GM19023 (cell line): Measurements from ENCODE around the gene UBE2Z.
"Not testable (repeated sequence)": the region's sequence is repeated elsewhere in the genome, so short reads cannot be mapped to it uniquely, and the experiment has no call there.

Experiments used
- ATAC-seq: cut with Tn5 transposase; IDR thresholded peaks from one replicate; pipeline ENCODE4 v1.9.1; 2021; ENCODE audit warnings: mild to moderate bottlenecking, moderate library complexity; ENCODE audit not compliant: unreplicated experiment

The UBE2Z gene

GRCh38 chr17:48903401-48903800 is 4.8 kb upstream of the UBE2Z start:
- ATAC-seq = no peak

DNA sequence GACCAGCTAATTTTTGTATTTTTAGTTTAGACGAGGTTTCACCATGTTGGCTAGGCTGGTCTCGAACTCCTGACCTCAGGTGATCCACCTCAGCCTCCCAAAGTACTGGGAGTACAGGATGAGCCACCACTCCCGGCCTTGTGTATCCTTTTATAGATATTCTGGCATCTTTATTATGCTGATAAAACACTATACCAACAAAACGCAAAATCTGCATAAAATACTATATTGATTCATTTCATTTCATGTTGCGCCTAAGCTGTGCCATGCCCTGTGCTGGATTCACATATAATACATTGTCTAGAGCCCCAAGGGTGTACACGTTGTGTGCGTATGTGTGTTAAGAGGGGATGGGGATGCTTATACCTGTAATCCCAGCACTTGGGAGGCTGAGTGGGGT is 3.8 kb upstream of the UBE2Z start:
- no peak for ATAC-seq

DNA sequence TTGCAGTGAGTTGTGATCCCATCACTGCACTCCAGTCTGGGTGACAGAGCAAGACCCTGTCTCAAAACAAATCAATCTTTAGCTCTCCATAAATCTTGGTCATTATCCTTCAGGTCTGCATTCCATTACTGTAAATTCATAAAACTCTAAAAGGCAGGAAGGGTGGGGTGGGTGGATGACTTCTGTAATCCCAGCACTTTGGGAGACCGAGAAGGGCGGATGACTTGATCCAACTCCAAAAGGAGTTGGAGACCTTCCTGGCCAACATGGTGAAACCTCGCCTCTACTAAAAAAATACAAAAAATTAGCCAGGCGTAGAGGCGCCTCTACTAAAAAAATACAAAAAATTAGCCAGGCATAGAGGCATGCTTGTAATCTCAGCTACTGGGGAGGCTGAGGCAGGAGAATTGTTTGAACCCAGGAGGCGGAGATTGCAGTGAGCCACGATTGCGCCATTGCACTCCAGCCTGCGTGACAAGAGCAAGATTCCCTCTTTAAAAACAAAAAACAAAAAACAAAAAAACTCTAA is 2.2 kb upstream of the UBE2Z start:
- no peak for ATAC-seq

- ATAC-seq = no peak
These were observed 527 bp upstream of the UBE2Z start for GRCh38 chr17:48907713-48908046.

DNA sequence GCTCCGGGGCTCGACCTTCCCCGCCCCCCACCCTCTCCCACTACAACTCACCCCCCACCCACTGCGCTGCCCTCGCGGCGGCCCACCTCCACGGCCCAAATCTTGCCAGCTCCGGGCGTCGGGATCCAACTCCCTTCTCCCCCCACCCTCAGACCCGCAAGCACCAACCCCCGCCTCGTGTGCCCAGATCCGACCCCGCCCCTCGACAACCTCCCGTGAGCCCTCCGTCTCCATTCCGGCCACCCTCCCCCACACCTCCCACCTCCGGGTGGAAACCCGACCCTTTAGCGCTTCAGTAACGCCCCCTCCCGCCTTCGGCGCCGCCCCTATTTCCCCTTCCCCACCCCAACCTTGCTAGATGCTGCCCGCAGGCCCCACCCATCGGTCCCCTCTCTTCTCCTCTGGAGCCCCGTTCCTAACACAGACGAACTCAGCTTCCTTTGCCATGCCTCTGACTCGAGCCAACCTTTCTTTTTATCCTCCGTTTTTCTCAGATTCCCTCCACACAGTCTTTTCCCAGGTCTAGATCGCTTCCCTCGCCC is 717 bp downstream of the UBE2Z start:
- ATAC-seq = peak; percentile 29

DNA sequence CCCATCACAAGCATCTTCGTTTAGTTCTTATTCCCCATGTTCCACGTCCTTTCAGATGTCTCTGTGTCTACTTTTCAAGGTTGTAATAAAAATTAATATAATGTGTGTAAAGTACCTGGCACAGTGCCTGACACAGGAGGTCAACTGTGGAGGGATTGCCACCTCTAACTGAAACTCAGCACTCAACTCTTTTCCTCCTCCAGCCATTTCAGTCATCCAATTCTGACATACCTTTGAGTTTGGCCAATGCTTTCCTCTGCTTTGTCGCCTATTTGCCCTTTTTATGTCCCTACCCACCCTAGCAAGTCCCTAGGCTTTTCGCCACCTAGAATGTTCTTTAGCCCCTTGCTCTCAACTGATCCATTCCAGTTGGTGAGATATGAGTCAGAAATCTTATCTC is 1.6 kb downstream of the UBE2Z start:
- no peak for ATAC-seq

- no peak for ATAC-seq
These were observed 2.2 kb downstream of the UBE2Z start for GRCh38 chr17:48910370-48910769.

DNA sequence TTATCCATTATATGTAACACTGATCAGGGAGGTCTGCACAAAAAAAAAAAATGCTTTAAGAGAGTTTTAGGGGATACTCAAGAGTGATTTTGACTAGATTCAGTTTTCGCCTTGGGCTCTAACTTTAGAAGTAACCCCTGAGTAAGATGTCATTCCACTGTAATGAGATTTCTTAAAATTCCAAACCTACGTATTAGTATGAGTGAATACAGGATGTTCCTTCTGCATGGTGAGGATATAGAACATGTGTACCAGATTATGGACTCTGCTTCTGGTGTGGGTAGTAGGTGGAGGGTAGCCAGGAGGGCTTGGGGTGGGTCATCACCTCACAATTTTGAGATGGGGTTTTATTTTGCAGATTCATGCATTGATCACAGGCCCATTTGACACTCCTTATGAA is 4.3 kb downstream of the UBE2Z start:
- no peak for ATAC-seq

GRCh38 chr17:48915459-48916282 is 7.5 kb downstream of the UBE2Z start:
- ATAC-seq = peak; percentile 65

DNA sequence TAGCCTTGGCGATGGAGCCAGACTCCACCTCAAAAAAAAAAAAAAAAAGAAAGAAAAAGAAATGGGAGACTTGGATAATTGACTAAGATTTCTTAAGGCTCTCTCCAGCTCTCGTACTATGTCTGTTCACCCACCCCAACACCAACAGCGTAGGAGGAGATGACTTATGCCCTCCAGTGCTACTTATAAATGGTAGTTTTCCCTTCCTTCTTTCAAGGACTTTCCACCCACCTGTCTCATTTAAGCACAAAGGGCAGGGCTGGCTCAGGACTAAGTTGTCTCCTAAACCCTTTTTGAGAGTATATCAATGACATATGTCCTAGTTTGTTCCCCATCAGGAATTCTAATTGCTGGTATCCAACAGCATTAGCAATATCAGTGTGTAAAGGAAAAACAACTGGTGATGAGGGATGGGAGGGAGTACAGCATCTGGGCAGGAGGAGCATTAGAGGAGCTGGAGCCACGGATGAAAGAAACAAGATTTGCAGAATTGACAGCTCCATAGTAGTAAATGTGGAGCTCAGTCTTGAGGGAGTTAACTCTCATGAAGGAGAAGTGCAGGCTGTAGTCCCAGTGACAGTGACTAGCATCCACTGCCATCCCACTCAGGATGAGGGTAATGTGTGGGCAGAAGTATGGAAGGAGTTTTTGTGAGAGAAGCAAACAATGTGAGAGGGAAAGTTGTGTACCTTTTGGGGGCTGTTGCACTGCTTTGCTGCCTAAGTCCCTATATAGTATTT is 17.2 kb downstream of the UBE2Z start:
- no peak for ATAC-seq

DNA sequence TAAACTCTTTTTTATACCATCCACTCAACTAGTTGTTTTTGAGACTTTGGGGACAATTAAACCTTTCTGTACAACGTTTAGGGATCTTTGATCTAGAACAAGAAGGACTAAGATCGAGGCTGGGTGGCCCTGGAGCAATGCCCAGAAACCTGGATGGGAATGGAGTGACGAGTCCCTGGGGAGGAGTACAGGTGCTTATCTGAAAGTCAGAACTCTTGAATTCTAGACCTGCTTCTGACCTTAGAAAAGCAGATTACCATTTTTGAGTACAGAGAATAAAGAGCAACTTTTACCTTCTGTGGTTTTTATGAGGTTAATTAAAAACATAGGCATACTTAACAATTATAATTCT is 17.8 kb downstream of the UBE2Z start:
- ATAC-seq = no peak

DNA sequence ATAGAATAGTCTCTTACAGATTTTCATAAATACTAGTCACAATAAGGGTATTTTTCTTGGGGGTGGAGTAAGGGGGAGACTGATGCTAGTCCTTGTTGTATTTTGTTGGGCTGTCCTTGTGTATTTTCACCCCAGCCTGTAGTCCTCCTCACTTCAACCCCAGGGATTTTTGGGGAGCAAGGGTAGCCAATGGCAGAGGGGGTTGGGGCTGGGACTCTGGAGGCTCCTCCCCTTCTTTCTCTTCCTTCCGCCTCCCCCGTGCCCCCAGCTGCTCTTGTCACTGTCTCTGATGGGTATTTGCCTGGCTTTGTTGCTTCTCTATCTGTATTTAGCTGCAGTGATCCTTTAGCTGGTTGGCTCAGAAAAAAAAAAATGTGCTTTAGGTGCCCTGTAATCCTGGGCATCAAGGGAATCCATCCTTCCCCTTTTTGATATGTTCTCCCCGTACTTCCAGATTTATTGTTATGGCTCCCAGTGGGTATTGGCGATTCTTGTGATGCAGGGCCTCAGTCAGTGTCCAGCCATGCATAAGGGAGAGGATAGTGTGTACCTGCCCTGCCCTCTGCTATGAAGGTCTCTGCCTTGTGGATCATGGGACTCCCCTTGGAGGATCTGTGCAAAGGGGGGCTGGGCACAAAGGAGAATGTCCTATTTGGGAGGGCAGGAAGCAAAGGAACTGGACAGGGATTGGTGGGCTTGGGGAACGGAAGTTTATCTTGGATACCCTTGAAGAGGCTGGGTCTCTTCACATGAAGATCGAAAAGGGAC is 20.0 kb downstream of the UBE2Z start:
- ATAC-seq = no peak

DNA sequence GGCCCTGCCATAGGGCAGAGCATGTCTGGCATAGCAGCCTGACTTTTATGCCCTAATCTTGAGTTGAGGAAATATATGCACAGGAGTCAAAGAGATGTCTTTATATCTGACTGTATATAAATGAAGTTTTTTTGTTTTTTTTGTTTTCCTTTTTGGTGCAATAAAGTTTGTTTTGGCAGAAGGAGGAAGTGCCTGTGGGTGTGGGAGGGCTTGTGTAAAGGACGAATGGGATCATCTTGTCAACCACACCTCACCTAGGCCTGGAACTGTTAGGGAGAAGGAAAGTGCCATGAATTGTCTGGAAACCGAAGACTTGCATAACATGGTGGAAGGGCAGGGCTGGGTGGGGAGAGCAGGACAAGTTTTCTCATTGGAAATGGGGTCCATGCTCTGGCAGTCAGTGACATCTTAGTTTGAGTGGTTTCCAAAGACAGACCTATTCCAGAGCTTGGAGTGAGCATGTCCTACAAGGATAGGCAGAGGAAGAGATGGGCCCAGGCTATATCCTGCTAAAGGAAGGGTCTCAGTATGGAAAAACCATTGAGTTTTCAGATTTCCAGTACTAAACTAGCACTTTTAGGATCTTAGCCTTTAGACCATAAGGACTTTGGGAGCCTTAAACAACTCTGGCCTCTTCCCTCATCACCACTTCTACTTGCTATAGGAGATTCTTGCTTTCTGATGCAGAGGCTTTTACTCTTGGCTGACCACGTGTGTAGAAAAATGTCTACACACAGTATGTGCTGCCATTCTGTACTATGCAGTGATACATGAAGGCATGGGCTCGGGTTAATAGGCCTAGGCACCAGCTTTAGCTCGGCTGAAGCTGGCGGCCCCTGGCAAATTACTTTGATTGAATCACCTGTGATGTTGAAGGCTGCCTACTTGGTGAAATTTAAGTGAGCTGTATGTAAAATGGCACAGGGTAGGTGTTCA is 20.9 kb downstream of the UBE2Z start:
- ATAC-seq = no peak

- ATAC-seq = no peak
These were observed 21.6 kb downstream of the UBE2Z start for GRCh38 chr17:48929812-48930165.

GRCh38 chr17:48930435-48930873 is 22.2 kb downstream of the UBE2Z start:
- ATAC-seq = no peak

DNA sequence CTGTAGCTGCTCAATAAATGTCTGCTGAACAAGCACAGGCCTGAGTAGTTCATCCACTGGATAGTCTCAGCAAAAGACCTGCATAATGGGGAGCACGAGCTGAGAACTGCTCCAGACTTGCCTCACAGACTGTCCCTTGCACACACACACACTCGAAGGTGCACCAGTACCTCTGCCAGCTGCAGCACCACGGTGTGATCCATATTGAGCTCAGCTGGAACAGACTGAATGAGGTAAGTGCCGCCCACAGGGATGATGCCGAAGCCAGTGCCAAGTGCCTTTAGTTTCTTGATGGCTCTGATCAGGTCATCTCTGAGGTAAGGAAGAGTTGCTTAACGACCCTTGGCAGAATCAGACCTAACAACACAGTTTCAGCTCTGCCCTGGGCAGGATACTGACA is 24.8 kb downstream of the UBE2Z start:
- ATAC-seq = no peak

GRCh38 chr17:48944515-48945260 is 36.5 kb downstream of the UBE2Z start, which contains the start of gene SNF8:
SNF8 (minus strand) TSS chr17:48944842; CDS start chr17:48944734, 108 bp downstream.
- peak; percentile 92 for ATAC-seq

GRCh38 chr17:48945261-48945651 is 37.0 kb downstream of the UBE2Z start:
- ATAC-seq = not testable (repeated sequence)

- no peak for ATAC-seq
These were observed 43.4 kb downstream of the UBE2Z start for GRCh38 chr17:48951572-48951971.
